ENCODE measurements around the gene ZDHHC15. TPM values are rescaled to one million over a fixed set of nuclear protein-coding genes. Genes with fewer than 3 reads are reported as not detected.
"Not testable (repeated sequence)": the region's sequence is repeated elsewhere in the genome, so short reads cannot be mapped to it uniquely, and the experiment has no call there.

Gene ZDHHC15, protein sequence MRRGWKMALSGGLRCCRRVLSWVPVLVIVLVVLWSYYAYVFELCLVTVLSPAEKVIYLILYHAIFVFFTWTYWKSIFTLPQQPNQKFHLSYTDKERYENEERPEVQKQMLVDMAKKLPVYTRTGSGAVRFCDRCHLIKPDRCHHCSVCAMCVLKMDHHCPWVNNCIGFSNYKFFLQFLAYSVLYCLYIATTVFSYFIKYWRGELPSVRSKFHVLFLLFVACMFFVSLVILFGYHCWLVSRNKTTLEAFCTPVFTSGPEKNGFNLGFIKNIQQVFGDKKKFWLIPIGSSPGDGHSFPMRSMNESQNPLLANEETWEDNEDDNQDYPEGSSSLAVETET
- polyA plus RNA-seq (ENCODE audit: insufficient read length in 3 of 3), result 1 to 10 TPM; 6.3 to 8.2 (median 8.1) TPM

GRCh38 chrX:75522565-75523431 is at the start of gene ZDHHC15:
Gene ZDHHC15 (minus strand): TSS chrX:75523037. CDS start chrX:75523024, 13 bp downstream.
- DNase-seq (ENCODE audit: low read depth in 3 of 3, low spot score in 2 of 3), result peak in 2 of 3 donors; percentile 19 to 35

DNA sequence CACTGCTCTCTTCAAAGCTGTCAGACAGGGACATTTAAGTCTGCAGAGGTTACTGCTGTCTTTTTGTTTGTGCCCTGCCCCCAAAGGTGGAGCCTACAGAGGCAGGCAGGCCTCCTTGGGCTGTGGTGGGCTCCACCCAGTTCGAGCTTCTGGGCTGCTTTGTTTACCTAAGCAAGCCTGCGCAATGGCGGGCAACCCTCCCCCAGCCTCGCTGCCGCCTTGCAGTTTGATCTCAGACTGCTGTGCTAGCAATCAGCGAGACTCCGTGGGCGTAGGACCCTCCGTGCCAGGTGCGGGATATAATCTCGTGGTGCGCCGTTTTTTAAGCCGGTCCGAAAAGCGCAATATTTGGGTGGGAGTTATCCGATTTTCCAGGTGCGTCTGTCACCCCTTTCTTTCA is 37.7 kb upstream of the ZDHHC15 start:
- not testable (repeated sequence) for DNase-seq (ENCODE audit: low read depth in 3 of 3, low spot score in 2 of 3)

DNA sequence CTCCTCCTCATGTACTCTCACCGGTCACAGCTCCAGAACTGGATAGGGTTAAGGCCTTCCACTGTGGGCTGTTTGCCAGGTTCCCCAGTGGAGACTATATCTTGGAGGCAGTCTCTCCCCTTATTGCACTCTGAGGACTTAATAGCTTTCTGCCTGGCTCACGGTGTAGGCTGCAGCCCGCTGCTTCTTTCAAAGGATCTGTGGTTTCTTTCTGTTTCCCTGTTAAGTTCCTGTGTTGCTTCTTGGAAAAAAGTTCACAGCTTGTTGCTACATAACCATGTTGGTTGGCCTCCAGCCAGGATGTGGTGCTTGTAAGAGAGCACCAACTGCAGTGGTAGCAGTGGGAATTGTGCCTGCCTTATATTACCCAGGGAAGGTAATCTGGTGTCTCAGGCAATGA is 24.9 kb upstream of the ZDHHC15 start:
- no peak for DNase-seq (ENCODE audit: low read depth in 3 of 3, low spot score in 2 of 3)

- no peak for DNase-seq (ENCODE audit: low read depth in 3 of 3, low spot score in 2 of 3)
These were observed 24.1 kb upstream of the ZDHHC15 start for GRCh38 chrX:75546724-75547511.

DNA sequence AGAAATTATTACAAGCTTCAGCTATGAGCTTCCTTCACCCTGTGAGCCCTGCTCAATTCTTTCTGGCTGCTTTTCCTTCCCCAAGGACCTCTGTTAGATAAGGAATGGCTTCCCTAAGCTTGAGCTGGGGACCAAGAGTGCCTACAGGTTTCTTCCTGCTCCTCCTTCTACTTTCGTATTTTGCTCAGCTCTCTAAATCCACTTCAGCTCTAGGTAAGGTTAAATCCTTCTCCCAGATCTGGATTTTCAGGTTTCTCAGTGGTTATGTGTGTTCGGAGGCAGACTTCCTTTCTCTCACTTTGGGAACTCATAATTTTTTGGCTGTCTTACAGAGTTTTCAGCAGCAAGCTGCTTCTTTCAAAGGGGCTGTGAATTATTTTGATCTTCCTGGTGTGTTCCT is 21.9 kb upstream of the ZDHHC15 start:
- no peak for DNase-seq (ENCODE audit: low read depth in 3 of 3, low spot score in 2 of 3)

DNA sequence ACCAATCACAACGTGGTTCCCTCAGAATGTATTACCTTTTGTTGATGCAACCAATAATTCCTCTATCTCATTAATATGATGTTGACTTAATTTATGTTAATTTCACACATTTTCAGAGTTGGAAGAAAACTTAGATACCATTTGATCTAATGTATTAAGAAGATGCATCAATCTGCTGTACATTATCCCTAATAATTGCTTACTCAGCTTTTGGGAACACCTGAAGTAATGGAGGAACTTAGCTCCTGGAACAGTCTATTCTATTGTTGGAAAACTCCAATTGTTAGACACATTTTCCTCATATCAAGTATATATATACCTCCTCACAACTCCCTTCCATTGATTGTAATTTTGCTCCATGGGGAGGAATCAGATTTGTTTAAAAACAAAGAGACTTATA is 38.9 kb downstream of the ZDHHC15 start:
- DNase-seq (ENCODE audit: low read depth in 3 of 3, low spot score in 2 of 3), result no peak

GRCh38 chrX:75461780-75462179 is 61.1 kb downstream of the ZDHHC15 start:
- not testable (repeated sequence) for DNase-seq (ENCODE audit: low read depth in 3 of 3, low spot score in 2 of 3)

DNA sequence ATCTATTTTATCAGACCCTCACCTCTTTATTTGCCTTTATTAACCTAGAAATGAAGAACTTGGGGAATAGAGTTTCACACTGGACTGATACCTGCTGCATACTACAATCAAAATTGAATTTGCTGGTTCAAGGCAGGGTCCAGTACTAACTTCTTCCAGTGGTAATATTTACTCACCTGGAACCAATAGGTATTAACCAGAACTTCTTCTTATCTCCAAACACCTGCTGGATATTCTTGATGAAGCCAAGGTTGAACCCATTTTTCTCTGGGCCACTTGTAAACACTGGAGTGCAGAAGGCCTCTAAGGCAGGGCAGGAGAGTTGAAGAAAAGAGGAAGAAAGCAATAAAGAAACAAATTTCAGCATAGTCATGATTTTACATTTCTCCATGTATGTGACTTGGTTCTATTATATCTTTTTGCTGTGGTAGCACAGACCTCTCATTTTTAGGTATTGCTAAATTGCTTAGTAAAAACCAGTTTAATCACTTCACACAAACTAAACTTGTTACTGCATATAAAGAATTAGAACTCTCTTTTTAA is 101.1 kb downstream of the ZDHHC15 start:
- no peak for DNase-seq (ENCODE audit: low read depth in 3 of 3, low spot score in 2 of 3)

DNA sequence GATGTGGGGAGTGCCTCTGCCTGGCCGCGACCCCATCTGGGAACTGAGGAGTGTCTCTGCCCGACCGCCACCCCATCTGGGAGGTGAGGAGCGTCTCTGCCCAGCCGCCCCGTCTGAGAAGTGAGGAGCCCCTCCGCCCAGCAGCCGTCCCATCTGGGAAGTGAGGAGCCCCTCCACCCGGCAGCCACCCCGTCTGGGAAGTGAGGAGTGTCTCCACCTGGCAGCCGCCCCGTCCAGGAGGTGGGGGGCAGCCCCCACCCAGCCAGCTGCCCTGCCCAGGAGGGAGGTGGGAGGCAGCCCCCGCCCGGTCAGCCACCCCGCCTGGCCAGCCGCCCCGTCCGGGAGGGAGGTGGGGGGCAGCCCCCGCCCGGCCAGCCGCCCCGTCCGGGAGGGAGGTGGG is 115.7 kb downstream of the ZDHHC15 start:
- not testable (repeated sequence) for DNase-seq (ENCODE audit: low read depth in 3 of 3, low spot score in 2 of 3)

- no peak for DNase-seq (ENCODE audit: low read depth in 3 of 3, low spot score in 2 of 3)
These were observed 132.4 kb downstream of the ZDHHC15 start for GRCh38 chrX:75390470-75390869.

DNA sequence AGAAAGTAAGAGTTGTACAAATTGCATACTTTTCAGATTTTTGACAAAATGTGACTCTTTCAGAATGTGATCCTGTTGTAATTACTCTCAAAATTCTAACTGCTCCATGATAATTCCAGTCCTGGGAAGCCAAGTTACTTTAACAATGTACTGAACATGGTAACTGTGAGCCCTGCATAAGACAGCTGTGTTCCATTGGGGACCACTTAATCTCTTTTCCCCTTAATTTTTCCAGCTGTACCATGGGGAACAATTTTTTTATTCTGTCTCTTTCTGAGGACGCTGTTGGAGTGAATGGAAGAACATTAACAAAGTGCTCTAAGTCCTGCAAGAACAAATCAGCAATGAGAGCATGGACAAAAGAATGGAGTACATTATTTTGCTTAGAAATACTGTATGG is 153.1 kb downstream of the ZDHHC15 start:
- DNase-seq (ENCODE audit: low read depth in 3 of 3, low spot score in 2 of 3), result no peak

GRCh38 chrX:75366861-75367260 is 156.0 kb downstream of the ZDHHC15 start:
- no peak for DNase-seq (ENCODE audit: low read depth in 3 of 3, low spot score in 2 of 3)

GRCh38 chrX:75365243-75365975 is 157.4 kb downstream of the ZDHHC15 start:
- no peak for DNase-seq (ENCODE audit: low read depth in 3 of 3, low spot score in 2 of 3)

DNA sequence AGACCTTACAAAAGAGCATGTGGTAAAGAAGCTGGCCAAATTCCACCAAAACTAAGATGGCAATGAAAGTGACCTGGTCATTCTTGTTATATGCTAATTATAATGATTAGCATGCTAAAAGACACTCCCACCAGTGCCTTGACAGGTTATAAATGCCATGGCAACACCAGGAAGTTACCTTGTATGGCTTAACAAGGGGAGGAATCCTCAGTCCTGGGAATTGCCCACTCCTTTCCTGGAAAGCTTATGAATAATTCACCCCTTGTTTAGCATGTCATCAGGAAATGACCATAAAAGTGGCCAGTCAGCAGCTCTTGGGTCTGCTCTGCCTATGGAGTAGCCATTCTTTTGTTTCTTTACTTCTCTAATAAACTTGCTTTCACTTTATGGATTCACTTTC is 161.0 kb downstream of the ZDHHC15 start:
- DNase-seq (ENCODE audit: low read depth in 3 of 3, low spot score in 2 of 3), result no peak

- not testable (repeated sequence) for DNase-seq (ENCODE audit: low read depth in 3 of 3, low spot score in 2 of 3)
These were observed 174.2 kb downstream of the ZDHHC15 start for GRCh38 chrX:75348601-75349000.

DNA sequence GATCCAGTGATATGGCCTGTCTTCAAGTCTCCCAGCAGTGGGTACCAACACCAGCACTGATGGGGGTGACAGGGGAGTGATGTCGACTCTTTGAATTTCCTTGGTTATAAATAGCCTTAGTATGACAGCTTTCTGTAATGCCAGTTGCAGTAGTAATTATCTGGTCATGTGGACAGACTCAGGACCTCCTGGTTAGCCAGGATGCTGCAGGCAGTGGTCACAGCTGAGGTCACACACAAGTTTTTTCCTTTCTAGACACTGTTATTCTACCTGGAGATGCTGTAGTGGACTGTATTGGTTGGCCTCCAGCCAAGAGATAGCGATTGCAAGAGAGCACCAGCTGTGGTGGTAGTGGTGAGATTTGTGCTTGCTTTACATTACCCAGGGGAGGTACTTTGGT is 185.3 kb downstream of the ZDHHC15 start:
- DNase-seq (ENCODE audit: low read depth in 3 of 3, low spot score in 2 of 3), result no peak

- no peak for DNase-seq (ENCODE audit: low read depth in 3 of 3, low spot score in 2 of 3)
These were observed 187.7 kb downstream of the ZDHHC15 start for GRCh38 chrX:75335127-75335458.

DNA sequence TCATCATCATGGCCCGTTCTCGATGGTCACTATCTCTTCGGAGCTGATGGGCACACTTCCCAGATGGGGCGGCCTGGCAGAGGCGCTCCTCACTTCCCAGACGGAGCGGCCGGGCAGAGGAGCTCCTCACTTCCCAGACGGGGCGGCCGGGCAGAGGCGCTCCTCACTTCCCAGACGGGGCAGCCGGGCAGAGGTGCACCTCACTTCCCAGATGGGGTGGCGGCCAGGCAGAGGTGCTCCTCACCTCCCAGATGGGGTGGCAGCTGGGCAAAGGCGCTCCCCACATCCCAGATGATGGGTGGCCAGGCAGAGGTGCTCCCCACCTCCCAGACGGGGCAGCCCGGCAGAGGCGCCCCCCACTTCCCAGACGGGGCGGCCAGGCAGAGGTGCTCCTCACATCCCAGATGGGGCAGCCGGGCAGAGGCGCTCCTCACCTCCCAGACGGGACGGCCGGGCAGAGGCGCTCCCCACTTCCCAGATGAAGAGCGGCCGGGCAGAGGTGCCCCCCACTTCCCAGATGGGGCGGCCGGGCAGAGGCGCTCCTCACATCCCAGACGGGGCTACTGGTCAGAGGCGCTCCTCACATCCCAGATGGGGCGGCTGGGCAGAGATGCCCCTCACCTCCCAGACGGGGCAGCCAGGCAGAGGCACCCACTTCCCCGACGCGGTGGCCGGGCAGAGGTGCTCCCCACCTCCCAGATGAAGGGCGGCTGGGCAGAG is 188.3 kb downstream of the ZDHHC15 start:
- not testable (repeated sequence) for DNase-seq (ENCODE audit: low read depth in 3 of 3, low spot score in 2 of 3)

DNA sequence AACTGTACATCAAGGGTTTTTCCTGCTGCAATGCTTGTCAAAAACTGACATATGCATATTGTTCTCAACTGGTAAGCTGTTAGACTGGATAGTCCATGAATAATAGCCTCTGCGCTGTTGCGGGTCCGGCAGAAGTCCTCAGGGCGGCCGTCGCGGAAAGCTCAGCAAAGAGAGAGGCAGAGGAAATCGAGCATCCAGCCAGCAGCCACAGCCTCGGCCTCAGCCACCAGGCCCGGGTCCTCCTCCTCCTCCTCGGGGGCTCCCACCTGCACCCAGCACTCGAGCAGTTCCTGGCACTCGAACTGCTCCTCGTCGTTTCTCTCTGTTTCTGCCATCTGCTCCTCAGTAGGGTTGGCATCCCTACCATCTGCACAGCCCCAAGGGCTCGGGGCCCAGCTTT is 195.2 kb downstream of the ZDHHC15 start:
- no peak for DNase-seq (ENCODE audit: low read depth in 3 of 3, low spot score in 2 of 3)

All from right renal cortex interstitium (tissue), 3 donors.